ENCODE data around the gene BTBD9.
A peak's percentile ranks its signal among the peaks of the same experiment; 100 is the strongest.

The BTBD9 gene

DNA sequence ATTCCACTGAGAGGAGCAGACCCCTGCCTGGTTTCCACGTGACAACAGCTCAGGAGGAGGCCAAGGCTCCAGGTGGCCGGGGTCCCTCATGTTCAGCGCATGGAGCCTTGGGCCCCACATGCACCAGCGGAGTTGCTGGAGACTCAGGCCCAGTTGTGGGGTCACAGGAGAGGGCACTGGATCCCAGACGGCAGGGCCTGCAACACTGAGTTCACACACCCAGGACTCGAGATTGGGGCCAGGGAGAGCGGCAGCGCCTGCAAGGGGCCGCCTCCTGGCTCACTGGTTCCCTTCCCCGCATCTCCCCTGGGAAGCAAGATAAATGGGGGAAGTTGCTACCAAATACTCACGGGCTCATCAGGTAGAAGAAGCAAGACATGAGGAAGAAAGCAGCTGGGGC, 472.1 kb downstream of the BTBD9 start:
- Histone ChIP-seq H3K27me3 (ENCODE audit: insufficient read depth, low read length, poor library complexity) (no peaks in the 10 kb centered on the region), H3K4me1 (ENCODE audit: insufficient read depth, low read length) (no peaks in the 10 kb centered on the region), H3K4me3 (ENCODE audit: low read depth in 1 of 2, low read length in 2 of 2) (no peak overlapping the region), H3K79me2 (ENCODE audit: insufficient read depth, low read length) (no peaks in the 10 kb centered on the region), H2AFZ (ENCODE audit: low read depth, low read length) (no peak overlapping the region), H3K36me3 (ENCODE audit: insufficient read depth, low read length) (no peaks in the 10 kb centered on the region), H3K9ac (ENCODE audit: low read depth, low read length) (no peak overlapping the region), H3K27ac (ENCODE audit: low read length) (no peak overlapping the region), H3K4me2 (ENCODE audit: insufficient read depth, low read length) (no peak overlapping the region), H3K9me3 (ENCODE audit: insufficient read depth, low read length, severe bottlenecking) (no peaks in the 10 kb centered on the region), H4K20me1 (ENCODE audit: insufficient read depth, low read length) (peaks cover 11% of the 10 kb centered on the region; the same call in 1 of the 2 replicates)
- TF ChIP-seq, protein P1, sequence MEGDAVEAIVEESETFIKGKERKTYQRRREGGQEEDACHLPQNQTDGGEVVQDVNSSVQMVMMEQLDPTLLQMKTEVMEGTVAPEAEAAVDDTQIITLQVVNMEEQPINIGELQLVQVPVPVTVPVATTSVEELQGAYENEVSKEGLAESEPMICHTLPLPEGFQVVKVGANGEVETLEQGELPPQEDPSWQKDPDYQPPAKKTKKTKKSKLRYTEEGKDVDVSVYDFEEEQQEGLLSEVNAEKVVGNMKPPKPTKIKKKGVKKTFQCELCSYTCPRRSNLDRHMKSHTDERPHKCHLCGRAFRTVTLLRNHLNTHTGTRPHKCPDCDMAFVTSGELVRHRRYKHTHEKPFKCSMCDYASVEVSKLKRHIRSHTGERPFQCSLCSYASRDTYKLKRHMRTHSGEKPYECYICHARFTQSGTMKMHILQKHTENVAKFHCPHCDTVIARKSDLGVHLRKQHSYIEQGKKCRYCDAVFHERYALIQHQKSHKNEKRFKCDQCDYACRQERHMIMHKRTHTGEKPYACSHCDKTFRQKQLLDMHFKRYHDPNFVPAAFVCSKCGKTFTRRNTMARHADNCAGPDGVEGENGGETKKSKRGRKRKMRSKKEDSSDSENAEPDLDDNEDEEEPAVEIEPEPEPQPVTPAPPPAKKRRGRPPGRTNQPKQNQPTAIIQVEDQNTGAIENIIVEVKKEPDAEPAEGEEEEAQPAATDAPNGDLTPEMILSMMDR (IDR thresholded peaks at IDR 0.05; ENCODE audit: borderline replicate concordance, extremely low read depth, low read length, poor library complexity, severe bottlenecking), result no peak
- TF ChIP-seq EZH2 (IDR thresholded peaks at IDR 0.05; ENCODE audit: borderline replicate concordance, low read depth, low read length, severe bottlenecking), result no peak
- ATAC-seq (ENCODE audit: insufficient read depth, low read depth), result no peak
- DNase-seq, result no peak

DNA sequence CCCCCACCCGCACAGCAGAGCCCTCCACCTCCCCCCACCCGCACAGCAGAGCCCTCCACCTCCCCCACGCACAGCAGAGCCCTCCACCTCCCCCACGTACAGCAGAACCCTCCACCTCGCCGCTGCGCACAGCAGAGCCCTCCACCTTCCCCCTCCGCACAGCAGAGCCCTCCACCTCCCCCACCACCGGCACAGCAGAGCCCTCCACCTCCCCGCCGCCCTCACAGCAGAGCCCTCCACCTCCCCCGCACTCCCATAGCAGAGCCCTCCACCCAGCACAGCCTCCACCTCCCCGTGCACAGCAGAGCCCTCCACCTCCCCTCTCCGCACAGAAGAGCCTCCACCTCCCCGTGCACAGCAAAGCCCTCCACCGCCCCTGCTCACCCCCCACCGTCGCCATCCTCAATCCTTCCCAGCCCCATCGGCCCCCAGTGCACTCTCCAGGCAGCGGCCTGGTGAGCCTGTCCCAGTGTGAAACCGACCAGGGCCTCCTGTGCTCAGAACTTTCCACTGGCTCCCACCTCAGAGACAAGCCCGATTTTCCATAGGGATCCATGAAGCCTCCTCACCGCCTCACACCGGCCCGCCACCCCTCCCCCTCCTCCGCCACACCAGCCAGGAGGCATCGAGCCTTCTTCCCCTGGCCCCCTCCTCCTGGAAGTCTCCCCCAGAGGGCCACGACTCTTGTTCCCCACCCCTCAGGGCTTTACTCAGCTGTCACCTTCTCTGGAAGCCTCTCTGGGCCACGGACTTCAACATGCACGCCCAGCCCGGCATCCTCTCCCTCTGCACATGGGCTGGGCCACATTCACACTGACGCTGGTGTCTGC, 473.1 kb downstream of the BTBD9 start:
- Histone ChIP-seq H4K20me1 (ENCODE audit: insufficient read depth, low read length) (peaks cover 11% of the 10 kb centered on the region; the same call in 1 of the 2 replicates), H3K27ac (ENCODE audit: low read length) (no peak overlapping the region), H3K9ac (ENCODE audit: low read depth, low read length) (no peak overlapping the region), H3K9me3 (ENCODE audit: insufficient read depth, low read length, severe bottlenecking) (no peaks in the 10 kb centered on the region), H3K4me3 (ENCODE audit: low read depth in 1 of 2, low read length in 2 of 2) (no peak overlapping the region), H3K79me2 (ENCODE audit: insufficient read depth, low read length) (no peaks in the 10 kb centered on the region), H3K36me3 (ENCODE audit: insufficient read depth, low read length) (no peaks in the 10 kb centered on the region), H3K4me1 (ENCODE audit: insufficient read depth, low read length) (no peaks in the 10 kb centered on the region), H3K27me3 (ENCODE audit: insufficient read depth, low read length, poor library complexity) (no peaks in the 10 kb centered on the region), H2AFZ (ENCODE audit: low read depth, low read length) (no peak overlapping the region), H3K4me2 (ENCODE audit: insufficient read depth, low read length) (no peak overlapping the region)
- ATAC-seq (ENCODE audit: insufficient read depth, low read depth) (0 out of 3 replicates have a peak, but pooled peaks have one; percentile 23), DNase-seq (no peak)
- TF ChIP-seq, protein P1 (IDR thresholded peaks at IDR 0.05; ENCODE audit: borderline replicate concordance, extremely low read depth, low read length, poor library complexity, severe bottlenecking), result no peak
- TF ChIP-seq EZH2 (IDR thresholded peaks at IDR 0.05; ENCODE audit: borderline replicate concordance, low read depth, low read length, severe bottlenecking), result no peak

DNA sequence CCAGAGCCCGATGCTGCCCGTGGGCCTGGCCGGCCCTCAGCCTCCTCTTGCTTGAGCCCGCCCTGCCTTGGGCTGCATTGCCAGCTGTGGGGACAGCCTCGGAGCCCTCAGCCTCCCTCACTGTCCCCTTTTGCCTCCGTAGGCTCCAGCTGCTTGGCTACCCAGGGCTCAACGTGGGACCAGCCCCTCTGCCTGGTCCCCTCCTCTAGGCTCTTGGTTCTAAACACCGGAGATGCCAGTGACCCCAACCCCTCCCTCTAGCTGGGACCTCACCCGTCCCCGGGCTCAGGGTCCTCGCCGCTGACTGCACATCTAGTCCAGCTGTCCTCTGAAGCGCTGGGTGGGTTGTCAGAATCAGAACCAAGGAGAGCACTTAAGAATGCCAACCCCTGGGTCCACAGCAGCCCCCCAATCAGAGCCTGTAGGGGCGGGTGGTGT, 475.0 kb downstream of the BTBD9 start:
- Histone ChIP-seq H3K9me3 (ENCODE audit: insufficient read depth, low read length, severe bottlenecking) (no peaks in the 10 kb centered on the region), H2AFZ (ENCODE audit: low read depth, low read length) (no peak overlapping the region), H3K4me3 (ENCODE audit: low read depth in 1 of 2, low read length in 2 of 2) (no peak overlapping the region), H3K9ac (ENCODE audit: low read depth, low read length) (no peak overlapping the region), H3K27me3 (ENCODE audit: insufficient read depth, low read length, poor library complexity) (no peaks in the 10 kb centered on the region), H4K20me1 (ENCODE audit: insufficient read depth, low read length) (peaks cover 11% of the 10 kb centered on the region; the same call in 1 of the 2 replicates), H3K4me2 (ENCODE audit: insufficient read depth, low read length) (no peak overlapping the region), H3K79me2 (ENCODE audit: insufficient read depth, low read length) (no peaks in the 10 kb centered on the region), H3K4me1 (ENCODE audit: insufficient read depth, low read length) (no peaks in the 10 kb centered on the region), H3K36me3 (ENCODE audit: insufficient read depth, low read length) (no peaks in the 10 kb centered on the region; the same call in 1 of the 2 replicates), H3K27ac (ENCODE audit: low read length) (no peak overlapping the region)
- DNase-seq (no peak), ATAC-seq (ENCODE audit: insufficient read depth, low read depth) (no peak)
- no peak for TF ChIP-seq EZH2 (IDR thresholded peaks at IDR 0.05; ENCODE audit: borderline replicate concordance, low read depth, low read length, severe bottlenecking)
- TF ChIP-seq, protein P1 (IDR thresholded peaks at IDR 0.05; ENCODE audit: borderline replicate concordance, extremely low read depth, low read length, poor library complexity, severe bottlenecking), result no peak

Measured in DND-41 (cell line).